Left kidney (tissue), 2 donors: Measurements from ENCODE around the gene ITGAD. TPM values are rescaled to one million over a fixed set of nuclear protein-coding genes. Genes with fewer than 3 reads are reported as not detected.

ENCODE experiments used
- DNase-seq: peaks from one replicate; pipeline ENCODE4 v3.0.0-alpha.2; 2013
- polyA plus RNA-seq: library from polyadenylated mRNA; unstranded; fragments of 120-200 nt; gene quantifications from one replicate; pipeline ENCODE4 v1.2.1, GENCODE V29; 2013; ENCODE audit not compliant: insufficient read length

ITGAD gene
- polyA plus RNA-seq, 1 donor = 0.52 TPM

- no peak for DNase-seq
Observed at GRCh38 chr16:31365131-31365865, 27.8 kb upstream of the ITGAD start.

DNA sequence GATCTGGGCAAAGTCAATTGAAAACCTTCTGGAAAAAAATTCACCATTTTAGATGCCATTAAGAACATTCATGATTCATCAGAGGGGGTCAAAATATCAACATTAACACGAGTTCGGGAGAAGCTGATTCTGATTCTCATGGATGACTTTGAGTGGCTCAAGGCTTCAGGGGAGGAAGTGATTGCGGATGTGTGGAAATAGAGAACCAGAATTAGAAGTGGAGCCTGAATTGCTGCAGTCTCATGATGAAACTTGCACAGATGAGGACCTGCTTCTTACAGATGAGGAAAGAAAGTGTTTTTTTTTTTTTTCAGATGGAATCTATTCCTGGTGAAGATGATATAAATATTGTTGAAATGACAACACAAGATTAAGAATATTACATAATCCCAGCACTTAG lies 25.3 kb upstream of the ITGAD start:
- DNase-seq = no peak

DNA sequence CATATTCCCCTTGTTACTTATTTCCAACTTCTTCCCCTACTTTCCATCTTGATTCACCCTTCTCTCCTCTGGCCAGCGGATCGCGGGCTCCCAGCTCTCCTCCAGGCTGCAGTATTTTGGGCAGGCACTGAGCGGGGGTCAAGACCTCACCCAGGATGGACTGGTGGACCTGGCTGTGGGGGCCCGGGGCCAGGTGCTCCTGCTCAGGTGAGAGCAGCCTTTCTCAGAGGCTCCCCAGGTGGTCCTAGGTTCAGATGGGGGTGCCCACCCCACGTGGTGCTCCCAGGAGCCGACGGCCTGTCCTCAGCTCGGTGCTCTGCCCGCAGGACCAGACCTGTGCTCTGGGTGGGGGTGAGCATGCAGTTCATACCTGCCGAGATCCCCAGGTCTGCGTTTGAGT lies 22.1 kb upstream of the ITGAD start:
- DNase-seq = no peak

GRCh38 chr16:31371619-31372484 lies 21.3 kb upstream of the ITGAD start:
- DNase-seq = peak; percentile 21

- DNase-seq = no peak
Observed at GRCh38 chr16:31373235-31373634, 19.9 kb upstream of the ITGAD start.

DNA sequence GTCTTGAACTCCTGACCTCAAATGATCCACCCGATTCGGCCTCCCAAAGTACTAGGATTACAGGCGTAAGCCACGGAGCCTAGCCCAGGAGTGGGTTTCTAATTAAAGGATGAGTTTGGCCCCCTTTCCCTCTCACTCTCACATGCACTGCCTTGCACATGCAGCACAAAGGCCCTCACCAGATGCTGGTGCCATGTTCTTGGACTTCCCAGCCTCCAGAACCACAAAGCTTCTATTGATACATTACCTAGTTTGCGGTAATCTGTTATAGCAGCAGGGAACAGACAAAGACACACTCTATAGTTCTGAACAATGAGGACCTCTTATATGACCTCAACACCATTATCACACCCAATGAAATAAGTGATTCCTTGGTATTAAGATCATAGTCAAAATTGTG lies 17.9 kb upstream of the ITGAD start:
- no peak for DNase-seq

DNA sequence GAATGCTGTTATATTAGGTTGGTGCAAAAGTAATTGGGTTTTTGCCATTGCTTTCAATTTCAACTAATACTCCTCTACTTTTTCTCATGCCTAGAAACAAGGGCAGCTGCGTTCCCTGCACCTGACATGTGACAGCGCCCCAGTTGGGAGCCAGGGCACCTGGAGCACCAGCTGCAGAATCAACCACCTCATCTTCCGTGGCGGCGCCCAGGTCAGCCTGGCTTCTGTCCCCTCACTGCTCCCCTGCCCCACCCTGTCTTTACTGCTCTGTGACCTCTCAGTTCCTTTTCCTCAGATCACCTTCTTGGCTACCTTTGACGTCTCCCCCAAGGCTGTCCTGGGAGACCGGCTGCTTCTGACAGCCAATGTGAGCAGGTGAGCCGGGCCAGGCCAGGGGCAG lies 16.4 kb upstream of the ITGAD start:
- DNase-seq = no peak

DNA sequence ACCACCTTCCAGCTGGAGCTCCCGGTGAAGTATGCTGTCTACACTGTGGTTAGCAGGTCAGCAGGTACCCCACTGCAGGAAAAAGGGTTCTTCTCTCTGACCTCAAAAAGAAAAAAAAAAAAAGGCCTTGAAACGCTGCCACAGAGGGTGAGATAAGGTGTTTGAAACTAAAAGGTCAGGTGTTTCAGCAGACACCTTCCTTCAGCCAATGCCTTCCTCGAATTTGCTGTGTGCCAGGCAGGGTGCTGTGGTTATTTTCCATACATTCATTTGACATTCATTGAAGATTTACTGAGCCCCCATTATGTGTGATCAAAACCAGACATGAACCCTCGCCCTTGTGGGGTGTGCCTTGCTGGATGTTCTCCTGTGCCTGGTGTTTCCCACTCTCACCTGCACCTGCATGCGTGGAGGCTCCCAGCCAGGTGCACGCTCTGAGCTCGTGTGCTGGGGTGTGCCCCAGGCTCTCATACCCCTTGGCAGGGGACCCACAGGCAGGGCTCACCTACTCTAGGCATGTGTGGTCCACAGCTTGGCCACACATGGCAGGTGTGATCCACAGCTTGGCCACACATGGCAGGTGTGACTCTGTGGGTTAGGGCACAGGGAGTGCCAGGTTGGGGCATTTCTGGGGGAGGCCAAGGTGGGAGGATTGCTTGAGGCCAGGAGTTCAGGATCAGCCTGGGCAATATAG lies 15.8 kb upstream of the ITGAD start:
- DNase-seq = no peak

GRCh38 chr16:31380201-31380600 lies 12.9 kb upstream of the ITGAD start:
- no peak for DNase-seq

DNA sequence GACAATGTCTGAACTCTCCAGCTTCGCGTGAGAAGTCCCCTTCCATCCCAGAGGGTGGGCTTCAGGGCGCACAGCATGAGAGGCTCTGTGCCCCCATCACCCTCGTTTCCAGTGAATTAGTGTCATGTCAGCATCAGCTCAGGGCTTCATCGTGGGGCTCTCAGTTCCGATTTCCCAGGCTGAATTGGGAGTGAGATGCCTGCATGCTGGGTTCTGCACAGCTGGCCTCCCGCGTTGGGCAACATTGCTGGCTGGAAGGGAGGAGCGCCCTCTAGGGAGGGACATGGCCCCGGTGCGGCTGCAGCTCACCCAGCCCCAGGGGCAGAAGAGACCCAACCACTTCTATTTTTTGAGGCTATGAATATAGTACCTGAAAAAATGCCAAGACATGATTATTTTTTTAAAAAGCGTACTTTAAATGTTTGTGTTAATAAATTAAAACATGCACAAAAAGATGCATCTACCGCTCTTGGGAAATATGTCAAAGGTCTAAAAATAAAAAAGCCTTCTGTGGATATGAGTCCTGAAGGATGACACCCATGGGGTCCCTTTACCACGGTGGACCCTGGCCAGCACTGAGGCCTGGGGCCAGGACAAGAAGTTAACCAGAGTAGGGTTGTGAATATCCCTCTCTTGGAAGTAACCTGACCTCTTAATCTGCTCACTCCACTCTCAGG lies 10.5 kb upstream of the ITGAD start:
- DNase-seq = peak; percentile 18

- no peak for DNase-seq
Observed at GRCh38 chr16:31385680-31386079, 7.5 kb upstream of the ITGAD start.

- peak; percentile 14 for DNase-seq
Observed at GRCh38 chr16:31386157-31386984, 6.8 kb upstream of the ITGAD start.

- no peak for DNase-seq
Observed at GRCh38 chr16:31388535-31388934, 4.6 kb upstream of the ITGAD start.

- DNase-seq = no peak
Observed at GRCh38 chr16:31390504-31391041, 2.6 kb upstream of the ITGAD start.

GRCh38 chr16:31395647-31396046 lies 2.5 kb downstream of the ITGAD start:
- no peak for DNase-seq

GRCh38 chr16:31397096-31397660 lies 4.0 kb downstream of the ITGAD start:
- no peak for DNase-seq

DNA sequence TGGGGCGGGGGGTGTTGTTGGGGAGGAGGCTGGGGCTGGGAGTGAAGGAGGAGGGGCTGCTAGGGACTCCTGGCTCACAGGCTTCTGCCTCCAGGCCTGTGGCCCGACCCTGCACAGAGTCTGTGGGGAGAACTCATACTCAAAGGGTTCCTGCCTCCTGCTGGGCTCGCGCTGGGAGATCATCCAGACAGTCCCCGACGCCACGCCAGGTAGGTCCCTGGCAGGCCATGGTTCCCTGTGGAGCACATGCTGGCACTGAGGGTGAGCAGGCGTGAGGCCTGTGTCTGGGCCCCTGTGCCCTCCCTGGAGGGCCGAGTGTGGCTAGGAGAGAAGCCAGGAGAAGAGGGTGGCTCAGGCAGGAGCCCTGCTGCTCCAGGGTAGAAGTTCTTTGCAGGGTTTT lies 4.6 kb downstream of the ITGAD start:
- no peak for DNase-seq

DNA sequence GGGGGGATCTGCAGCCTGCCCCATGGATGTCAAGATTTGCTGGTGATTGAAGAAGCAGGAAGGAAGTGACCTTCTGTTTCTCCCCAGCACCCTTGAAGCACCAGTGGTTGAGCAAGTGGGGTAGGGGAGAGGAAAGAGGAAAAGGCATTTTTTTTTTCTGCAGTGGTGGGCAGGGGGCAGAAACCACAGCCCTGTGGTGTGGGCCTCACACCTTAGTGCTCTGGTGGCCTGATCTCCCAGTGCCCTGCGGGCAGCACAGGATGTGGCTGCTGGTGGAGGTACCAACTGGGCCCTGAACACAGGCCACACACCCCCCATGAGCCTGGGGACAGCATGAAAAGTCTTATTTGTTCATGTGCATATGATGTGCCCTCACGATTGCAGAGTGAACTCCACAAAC lies 7.1 kb downstream of the ITGAD start:
- no peak for DNase-seq

GRCh38 chr16:31401436-31401835 lies 8.3 kb downstream of the ITGAD start:
- DNase-seq = no peak

DNA sequence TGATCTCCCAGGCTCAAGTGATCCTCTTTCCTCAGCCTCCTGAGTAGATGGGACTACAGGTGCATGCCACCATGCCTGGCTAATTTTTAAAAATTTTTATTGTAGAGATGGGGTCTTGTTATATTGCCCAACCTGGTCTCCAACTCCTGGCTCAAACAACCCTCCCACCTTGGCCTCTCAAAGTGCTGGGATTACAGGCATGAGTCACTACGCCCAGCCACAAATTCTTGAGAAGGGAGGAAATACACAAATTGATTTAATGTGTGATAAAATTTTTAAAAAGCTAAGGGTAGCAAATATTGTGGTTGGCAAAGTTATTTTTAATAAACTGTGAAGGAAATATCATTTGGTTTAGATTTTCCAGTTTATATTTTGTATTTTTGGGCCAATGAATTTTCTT lies 9.6 kb downstream of the ITGAD start:
- no peak for DNase-seq
